IPS-NIHi11 (cell line): ENCODE results near the gene C22orf15.

Source experiments
- DNase-seq: peaks from one replicate; pipeline ENCODE4 v3.0.0; 2012; ENCODE audit warnings: mixed read lengths, low spot score

The C22orf15 gene

DNA sequence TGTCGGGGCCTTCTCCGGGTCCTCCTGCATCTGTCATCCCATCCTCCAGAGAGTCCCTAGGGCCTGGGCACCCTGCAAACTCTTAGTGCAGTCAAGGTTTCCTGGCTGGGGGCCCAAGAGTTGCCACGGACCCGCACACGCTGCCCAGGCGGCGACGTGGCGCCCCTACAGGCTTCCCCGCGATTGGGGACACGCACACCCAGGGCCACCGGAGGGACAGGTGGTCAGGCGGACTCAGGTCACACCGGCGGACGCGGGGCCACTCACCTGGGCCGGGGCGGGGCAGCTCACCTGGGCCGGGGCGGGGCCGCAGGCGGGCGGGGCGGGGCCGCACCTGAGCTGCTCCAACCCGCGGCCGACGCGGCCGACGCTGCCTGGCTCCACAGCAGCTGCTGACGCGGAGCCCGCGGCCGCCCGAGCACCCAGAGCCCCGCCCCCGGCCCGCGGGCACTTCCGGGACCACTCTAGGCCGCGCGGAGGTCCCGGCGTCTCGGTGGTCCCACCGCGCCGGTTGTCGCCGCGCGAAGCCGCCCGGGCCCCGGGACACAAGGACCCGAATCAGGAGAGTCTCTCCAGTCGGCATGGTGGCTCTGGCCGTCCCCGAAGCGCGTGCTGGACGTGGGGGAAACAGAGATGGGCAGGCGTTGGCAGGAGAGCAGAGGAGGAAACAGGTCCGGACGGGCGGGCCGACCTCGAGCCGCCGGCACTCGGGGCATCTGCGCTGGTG, 11.9 kb upstream of the C22orf15 start, which contains the start of gene ZNF70:
TSS of gene ZNF70 (minus strand) at position 399 of the 727 bp plus-strand sequence. CDS start 5,972 bp downstream, outside the sequence.
- DNase-seq: peak; percentile 99

DNA sequence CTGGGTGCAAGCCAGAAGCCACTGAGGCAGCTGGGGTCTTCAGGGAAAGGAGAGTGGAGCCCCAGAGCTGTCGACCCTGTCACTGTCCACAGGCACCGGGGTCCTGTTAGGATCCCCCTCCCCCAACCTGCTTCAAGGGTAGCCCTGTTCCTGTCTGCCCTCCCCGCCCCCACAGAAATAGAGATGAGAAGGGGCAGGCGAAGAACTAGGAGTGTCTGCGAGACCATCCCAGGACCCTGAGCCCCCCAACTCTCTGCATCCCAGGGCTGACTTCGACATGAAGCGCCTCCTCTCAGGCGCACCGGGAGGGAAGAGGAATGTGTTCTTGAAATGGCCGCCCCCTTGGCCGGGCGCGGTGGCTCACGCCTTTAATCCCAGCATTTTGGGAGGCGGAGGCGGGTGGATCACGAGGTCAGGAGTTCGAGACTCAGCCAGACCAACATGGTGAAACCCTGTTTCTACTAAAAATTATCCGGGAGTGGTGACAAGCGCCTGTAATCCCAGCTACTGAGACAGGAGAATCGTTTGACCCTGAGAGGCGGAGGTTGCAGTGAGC, 11.3 kb upstream of the C22orf15 start:
- peak; percentile 46 for DNase-seq

DNA sequence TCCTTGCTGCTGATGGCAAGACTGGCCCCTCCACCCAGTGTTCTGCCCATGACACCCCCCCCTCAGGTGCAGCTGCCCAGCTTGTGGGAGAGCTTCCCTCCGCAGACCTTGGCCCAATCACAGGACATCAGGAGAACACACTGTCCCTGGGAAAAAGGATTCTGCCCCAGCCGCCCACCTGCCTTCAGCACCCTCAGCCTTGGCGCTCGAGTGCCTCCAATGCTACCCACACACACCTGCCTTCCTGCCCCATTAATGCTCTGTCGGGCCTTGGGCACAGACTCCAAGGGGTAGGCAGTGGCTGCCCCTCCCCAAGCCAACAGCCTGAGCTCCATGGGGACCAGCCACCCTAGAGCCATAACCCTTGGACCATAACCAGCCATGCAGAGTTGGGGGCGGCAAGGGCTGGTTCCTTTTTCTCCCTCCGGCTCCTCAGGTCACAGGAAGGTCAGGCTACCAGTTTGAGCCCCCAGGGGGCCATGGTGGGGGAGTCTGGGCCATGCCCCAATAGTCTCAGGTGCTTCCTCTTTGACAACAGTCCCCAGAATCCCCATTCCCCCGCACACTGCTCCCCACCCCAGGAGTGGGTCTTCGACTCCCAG, 10.6 kb upstream of the C22orf15 start:
- DNase-seq: no peak

DNA sequence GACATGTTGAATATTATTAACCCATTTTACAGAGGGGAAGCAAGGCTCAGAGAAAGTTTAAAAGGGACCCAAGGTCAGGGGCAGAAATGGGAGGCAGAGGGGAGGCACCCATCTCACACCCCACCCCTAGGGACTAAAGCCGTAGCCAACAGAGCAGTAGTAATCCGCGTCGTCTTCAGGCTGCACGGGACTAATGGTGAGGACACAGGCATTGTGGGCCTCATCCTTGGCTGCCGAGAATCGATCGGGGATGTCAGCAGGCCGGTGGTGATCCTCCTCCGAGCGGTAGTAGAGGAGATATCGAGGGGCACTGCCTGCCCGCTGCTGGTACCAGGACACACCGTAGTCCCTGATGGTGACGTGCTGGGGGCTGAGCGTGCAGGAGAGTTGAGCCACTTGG, 10.0 kb upstream of the C22orf15 start:
- no peak for DNase-seq

DNA sequence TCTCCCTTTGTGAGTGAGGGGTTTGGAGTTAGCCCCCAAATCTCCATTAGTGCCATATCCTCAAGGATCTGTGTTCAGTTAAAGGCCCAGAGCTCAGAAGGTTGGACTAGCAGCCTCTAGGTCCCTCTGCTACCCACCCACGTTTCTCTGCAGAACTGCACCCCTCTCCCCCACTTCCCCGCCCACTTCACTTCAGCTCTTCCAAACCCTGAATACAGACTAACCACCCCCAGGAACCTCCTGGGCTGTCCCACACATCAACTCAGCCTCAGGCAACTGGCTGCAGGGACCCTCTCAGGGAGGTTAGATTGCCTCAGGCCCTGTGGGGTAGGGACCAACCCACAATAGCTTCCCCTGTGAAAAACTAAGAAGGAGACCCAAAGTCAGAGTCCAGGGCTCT, 9.4 kb upstream of the C22orf15 start:
- DNase-seq: no peak

DNA sequence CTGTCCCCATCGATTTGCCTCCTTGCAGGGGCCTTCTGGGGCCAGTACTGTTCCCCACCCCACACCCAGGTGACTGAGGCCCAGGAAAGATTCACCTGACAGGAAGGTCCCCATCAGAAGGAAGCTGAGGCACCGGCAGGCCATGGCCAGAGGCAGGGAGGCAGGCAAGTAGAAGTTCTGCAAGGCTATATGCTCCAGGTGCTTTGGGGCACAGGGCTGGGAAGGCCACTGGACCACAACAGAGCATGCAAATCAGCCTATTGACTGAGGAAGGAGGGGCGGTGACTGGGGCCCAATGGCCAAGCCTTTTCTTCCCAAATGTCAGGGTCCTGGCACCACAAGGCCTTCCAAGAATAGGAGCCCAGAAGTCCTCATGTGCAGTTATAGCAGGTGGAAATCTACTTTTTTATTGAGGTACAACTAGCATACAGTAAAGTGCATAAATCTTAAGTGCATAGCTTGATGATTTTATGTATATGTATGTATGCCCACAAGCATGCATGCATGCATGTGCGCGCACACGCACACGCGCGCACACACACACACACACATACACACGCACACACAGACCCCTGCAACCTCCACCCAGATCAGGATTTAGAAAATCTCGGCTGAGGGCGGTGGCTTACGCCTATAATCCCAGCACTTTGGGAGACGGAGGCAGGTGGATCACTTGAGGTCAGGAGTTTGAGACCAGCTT, 8.4 kb upstream of the C22orf15 start, which contains the start of gene VPREB3:
TSS of gene VPREB3 (minus strand) at position 206 of the 700 bp plus-strand sequence. CDS start at position 144, 62 bp downstream.
- DNase-seq: no peak

DNA sequence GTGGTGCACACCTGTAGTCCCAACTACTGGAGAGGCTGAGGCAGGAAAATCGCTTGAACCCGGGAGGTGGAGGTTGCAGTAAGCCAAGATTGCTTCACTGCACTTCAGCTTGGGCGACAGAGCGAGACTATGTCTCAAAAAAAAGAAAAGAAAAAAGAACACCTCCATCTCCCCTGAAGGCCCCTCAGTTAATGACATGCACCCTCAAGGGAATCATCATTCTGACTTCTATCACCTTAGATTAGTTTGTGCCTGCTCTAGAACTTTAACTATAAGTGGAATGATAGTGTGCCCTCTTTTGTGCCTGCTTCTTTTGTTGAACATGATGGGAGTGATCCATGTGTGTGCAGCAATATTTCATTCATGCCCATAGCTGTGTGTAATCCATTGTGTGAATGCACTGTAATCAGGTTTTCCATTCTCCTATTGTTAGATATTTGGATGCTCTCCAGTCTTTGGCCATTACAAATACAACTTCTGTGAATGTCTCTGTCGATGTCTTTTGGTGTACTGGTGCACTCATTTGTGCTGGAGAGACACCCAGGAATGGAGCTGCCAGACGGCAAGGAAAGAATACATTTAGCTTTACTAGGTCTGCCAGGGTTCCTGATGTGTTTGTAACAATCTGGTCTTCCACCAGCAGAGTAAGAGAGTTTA, 7.7 kb upstream of the C22orf15 start:
- no peak for DNase-seq

DNA sequence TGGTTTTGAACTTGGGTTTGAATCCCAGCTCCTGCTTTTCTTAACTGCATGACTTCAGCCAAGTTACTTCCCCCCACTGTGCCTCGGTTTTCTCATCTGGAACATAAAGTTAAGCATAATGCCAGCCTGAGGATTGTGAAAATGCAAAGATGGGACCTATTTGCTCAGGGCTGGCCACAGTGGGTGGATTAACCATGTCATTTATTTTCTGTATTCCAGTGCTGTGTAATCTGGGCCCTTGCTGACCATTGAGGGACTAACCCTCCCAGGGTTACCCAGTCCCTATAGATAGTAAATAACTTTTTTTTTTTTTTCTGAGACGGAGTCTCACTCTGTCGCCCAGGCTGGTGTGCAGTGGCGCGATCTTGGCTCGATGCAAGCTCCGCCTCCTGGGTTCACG, 7.1 kb upstream of the C22orf15 start:
- DNase-seq: no peak

DNA sequence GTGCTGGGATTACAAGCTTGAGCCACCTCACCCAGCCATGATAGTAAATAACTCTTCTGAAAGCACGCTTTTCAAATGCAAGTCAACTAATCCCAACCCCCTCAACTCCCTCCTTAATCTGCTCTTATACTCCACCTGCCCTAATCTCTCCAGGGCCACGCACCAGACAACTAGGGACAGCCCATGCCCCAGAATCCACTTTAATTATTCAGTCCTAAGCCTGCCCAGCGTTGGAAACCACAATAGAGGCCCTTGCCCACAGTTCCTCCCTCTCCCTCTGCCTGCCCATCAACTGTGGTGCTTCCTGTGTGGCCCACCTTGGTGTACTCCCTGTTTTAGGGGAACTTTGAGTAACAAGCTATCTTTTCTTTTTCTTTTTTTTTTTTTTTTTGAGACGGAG, 5.9 kb upstream of the C22orf15 start:
- no peak for DNase-seq

DNA sequence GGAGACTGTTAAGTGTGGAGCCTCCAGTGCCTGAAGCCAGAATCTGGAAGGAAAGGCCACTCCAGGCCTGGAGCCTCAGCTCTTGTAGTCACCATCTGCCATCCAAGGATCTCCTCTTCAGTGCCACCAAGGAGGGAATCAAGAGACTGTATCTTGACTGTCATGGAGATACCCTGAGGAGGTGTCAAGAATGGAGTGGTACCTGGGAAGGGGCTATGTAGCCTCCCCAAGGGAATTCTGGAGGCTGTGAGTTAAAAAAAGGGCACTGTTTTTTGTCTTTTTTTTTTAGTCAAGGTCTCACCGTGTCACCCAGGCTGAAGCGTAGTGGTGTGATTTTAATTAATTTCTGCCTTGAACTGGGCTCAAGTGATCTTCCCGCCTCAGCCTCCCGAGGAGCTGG, 3.2 kb upstream of the C22orf15 start:
- DNase-seq: no peak

DNA sequence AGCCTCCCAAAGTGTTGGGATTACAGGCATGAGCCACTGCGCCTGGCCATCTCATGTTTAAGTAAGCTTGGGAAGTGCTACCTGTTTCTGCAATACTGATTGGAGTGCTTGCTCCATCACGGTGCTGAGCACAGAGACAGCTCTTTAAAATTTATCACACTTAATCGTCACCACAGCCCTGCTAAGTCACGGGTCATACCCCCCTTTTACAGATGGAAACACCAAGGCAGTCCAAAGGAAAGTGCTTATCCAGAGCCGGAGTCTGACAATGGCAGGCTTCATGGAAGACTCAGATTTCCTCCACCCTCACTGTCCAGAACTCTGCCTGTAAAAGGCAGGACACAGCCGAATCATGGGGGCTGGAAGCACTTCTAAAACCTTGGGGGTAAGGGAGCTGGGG, 2.7 kb upstream of the C22orf15 start:
- DNase-seq: no peak

DNA sequence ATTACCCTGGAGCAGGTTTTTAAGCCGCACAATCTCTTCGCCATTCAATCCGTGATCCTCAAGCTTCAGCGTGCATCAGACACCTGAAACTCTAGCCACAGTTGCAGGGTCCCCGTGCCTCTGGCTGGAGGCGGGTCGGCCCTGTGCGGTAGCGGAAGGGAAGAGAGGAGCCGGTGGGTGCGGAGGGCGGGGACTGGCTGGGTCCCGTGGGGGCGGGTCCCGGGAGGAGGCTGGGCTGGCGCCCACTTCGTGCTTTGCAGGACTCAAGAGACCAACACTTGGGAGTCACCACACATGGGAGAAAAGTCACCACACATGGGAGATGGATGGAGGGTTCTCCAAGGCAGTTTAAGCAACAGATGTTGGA, 772 bp downstream of the C22orf15 start:
- DNase-seq: no peak

DNA sequence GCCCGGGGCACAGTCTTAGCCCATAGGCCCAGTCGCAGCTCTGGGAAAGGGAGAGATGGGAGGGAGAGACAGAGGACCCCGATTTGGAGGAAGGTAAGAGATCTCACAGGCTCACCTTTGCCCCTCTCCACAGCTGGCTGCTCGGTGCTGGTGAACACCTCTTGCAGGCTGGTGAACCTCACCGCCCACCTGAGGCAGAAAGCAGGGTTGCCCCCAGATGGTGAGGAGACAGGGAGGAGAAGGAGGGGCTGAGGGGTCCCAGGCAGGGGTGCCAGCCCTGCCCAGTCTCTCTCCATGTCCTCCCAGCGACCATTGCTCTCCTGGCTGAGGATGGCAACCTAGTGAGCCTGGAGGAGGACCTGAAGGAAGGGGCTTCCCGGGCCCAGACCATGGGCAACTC, 1.2 kb downstream of the C22orf15 start:
- DNase-seq: no peak

DNA sequence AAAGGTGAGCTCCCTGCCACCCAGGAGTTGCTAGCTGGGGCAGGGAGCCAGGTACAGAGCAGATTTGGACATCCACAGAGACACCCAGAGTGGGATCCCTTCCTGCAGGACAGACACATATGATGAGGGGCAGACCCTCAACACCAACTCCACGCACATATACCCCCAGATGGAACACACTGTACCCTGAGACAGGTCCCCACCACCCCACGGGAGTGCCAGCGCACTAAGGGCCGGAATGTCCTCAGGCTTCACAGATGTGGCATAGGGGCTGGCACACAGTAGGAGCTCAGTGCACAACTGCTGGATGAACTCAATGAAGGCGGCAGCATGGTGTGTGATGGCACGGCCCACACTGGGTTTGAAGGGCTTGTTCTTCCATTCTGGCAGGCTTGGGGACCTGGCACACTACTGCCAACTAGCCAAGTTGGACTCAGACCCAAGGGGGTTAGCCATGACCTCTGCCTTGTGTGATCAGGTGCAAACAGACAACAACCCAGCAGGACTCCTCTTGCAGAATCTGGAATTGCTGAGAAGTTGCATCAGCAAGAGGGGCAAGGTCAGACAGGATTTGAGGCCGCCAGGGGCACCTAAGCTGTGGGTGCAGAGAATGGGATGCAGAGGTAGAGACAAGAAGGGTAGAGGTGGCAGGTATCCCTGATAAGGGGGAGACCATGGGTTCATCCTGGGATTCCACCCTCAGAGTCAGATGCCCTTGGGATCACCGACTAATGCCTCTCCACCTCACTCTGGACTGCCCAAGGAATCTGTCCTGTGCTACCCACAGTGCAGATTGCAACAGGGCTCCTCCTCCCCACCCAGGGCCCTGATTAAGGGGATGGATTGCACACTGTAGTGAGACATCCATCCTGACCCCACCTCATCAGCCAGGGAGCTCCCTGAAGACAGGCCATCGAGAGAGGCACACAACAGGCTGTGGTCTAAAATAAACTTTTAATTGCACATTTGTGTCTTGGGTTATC, 2.4 kb downstream of the C22orf15 start:
- DNase-seq: no peak

DNA sequence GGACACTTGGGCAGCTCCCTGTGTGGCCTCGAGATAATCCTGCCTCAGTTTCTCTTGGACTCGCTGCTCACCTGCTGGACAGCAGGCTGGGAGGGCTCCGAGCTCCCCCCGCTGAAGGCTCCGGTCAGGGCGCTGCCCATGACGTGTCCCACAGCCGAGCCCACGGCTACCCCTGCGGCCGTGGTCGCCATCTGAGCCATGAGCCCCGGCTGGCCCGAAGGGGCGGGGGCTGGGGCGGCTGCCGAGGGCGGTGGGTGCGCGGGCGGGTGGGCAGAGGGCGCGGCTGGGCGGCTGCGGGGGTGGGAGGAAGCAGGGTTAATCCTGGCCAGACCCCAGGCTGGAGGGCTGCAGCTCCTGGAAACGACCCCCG, 4.5 kb downstream of the C22orf15 start:
- no peak for DNase-seq

DNA sequence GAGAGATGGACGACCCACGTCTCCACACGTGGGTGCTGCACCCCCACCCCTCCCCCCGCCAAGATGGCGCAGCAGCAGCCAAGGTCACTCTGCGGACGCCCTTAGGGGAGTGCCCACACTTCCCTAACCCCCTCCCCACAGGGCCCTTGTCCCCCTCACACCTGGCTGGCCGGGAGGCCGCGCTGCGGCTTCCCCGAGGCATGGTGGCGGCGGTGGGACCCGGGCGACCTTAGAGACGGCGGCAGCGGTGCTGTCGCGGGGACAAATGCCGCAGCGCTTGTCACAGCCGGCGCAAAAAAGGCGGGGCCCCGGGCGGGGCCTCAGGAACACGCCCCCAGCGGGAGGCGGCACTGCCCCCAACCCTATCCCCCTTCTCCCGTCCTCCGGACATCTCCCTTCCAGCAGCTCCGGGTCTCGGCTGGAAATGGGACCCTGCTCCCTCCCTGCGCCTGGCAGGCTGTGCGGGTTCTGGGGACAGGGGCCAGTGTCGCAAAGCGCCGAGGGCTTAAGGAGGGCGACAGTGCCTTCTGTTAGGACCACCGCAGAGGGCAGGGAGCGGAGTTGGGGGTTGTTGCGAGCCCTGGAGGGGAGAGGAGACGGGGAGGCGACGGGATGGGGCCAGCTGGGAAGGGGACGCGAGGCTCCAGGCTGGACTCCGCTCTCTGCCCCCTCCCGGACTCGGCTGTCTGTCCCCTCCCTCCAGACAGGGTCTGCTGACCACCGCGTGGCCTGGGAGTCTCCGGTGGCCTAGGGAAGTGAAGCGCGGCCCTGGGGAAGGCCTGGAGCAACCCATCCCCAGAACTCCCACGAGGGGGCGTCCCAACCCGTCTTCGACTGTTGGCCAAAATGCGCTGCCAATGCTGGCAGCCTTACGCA, 5.1 kb downstream of the C22orf15 start, which contains the start of gene CHCHD10:
TSS of gene CHCHD10 (minus strand) at position 300 of the 876 bp plus-strand sequence. CDS start at position 202, 98 bp downstream.
- DNase-seq: peak; percentile 83

DNA sequence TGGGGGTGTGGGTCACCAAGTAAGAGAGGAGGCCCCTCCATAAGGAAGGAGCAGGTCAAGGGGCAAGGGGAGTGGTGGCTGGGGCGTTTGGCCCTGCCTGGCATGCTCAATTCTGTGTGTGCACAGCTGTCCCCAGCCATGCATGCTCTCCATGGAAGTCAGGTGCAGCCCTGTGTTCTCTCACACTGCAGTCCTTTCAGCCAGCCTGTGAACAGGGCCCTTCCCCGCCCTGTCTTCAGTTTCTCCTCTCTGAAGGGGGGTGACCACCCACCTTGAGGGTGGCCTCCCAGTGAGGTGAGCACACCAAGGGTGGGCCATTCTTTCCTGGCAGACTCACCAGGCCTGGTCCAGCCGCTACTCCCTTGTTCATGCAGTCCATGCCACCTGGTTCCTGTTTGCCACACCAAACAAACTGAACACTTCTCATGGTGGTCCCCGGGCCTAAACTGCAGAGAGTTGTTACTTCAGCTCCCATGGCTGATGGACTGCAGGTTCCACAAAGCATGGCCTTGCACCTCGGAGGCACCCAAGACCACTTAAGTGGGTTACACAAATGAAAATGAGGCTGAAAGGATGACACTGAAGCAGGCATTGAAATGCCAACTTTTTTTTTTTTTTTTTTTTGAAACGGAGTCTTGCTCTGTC, 6.7 kb downstream of the C22orf15 start:
- no peak for DNase-seq

DNA sequence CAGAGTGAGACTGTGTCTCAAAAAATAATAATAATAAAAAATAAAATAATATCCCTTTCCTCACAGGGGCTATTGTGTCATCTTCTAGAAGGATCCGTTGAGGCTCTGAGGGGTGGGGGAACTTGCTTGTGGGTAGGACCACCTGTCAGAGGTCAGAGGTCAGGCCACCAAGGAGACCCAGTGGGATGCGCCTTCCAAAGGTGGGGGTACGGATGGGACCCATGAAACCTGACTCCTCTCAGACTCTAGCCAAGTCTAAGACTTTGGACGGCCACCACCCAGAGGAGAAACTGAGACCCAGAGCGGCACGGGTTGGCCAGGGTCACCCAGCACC, 9.5 kb downstream of the C22orf15 start:
- no peak for DNase-seq

DNA sequence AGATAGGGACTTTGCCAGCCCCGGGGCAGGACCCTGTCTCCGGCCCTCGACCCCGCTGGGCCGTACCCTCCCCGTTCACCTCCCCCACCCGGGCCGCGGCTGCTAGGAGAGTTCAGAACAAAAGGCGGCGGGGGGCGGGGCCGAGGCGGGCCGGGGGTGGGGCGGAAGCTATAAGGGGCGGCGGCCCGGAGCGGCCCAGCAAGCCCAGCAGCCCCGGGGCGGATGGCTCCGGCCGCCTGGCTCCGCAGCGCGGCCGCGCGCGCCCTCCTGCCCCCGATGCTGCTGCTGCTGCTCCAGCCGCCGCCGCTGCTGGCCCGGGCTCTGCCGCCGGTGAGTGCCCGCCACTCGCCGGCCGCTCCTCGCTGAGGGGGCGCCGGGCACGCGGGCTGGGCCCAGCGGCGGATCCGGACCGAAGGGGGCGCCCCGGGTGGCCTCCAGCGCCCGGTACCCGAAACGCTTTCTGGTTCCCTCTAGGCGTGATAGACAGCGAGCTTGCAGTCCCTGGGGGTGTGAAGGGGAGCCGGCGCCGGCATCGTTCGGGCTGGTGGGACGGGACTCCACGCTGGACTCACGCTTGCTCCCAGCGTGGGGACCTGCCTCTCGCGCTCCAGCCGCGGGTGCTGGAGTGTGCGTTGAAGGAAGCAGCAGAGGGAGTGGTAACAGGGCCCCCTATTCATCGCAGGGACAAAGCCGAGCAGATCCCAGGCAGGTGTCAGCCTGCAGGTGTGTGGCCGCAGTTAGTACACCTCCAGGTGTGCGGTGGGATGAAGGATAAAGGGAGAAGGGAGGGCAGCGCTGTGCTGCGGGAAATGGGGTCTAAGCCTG, 10.1 kb downstream of the C22orf15 start, which contains the start of gene MMP11:
TSS of gene MMP11 (plus strand) at position 201 of the 825 bp plus-strand sequence. CDS start at position 223, 22 bp downstream.
- peak; percentile 86 for DNase-seq
